ENCODE data around the gene CCND3.

CCND3 gene

GRCh38 chr6:41935193-41935574 lies 6.4 kb downstream of the CCND3 start:
- Histone ChIP-seq H3K27me3 (ENCODE audit: insufficient read depth, low read length, poor library complexity, severe bottlenecking) (no peaks in the 10 kb centered on the region), H3K4me3 (ENCODE audit: low read length, poor library complexity, severe bottlenecking) (peak overlapping the region; percentile 83), H3K4me1 (ENCODE audit: insufficient read depth, low read length, poor library complexity, severe bottlenecking) (peaks cover 48% of the 10 kb centered on the region), H3K9ac (ENCODE audit: low read depth, low read length, poor library complexity, severe bottlenecking) (peak overlapping the region; percentile 70), H3K9me3 (ENCODE audit: insufficient read depth, low read depth, low read length) (no peaks in the 10 kb centered on the region), H3F3A (ENCODE audit: low read depth) (peaks cover 24% of the 10 kb centered on the region; the same call in 1 of the 2 replicates), H3K36me3 (ENCODE audit: insufficient read depth, low read length) (peaks cover 68% of the 10 kb centered on the region), H3K79me2 (ENCODE audit: insufficient read depth, low read length) (peaks cover 67% of the 10 kb centered on the region), H2AFZ (ENCODE audit: low read length) (no peak overlapping the region), H4K20me1 (ENCODE audit: insufficient read depth, low read length, poor library complexity, severe bottlenecking) (peaks cover 58% of the 10 kb centered on the region), H3K4me2 (ENCODE audit: low read depth, low read length, poor library complexity, severe bottlenecking) (peak overlapping the region; percentile 98), H3K9me2 (replicated peaks; ENCODE audit: low read depth, low read length) (no peaks in the 10 kb centered on the region)
- TF ChIP-seq EZH2phosphoT487 (IDR thresholded peaks at IDR 0.05; ENCODE audit: borderline replicate concordance), result no peak
- no peak for TF ChIP-seq CTCF (conservative IDR thresholded peaks at IDR 0.05; ENCODE audit: low read length)

GRCh38 chr6:41934278-41935192 lies 7.1 kb downstream of the CCND3 start:
- Histone ChIP-seq H3K9ac (ENCODE audit: low read depth, low read length, poor library complexity, severe bottlenecking) (peak overlapping the region; percentile 70), H3K79me2 (ENCODE audit: insufficient read depth, low read length) (peaks cover 60% of the 10 kb centered on the region), H3K9me3 (ENCODE audit: insufficient read depth, low read depth, low read length) (no peaks in the 10 kb centered on the region), H3K9me2 (replicated peaks; ENCODE audit: low read depth, low read length) (no peaks in the 10 kb centered on the region), H2AFZ (ENCODE audit: low read length) (no peak overlapping the region), H3K36me3 (ENCODE audit: insufficient read depth, low read length) (peaks cover 75% of the 10 kb centered on the region), H3K27me3 (ENCODE audit: insufficient read depth, low read length, poor library complexity, severe bottlenecking) (no peaks in the 10 kb centered on the region), H3K4me1 (ENCODE audit: insufficient read depth, low read length, poor library complexity, severe bottlenecking) (peaks cover 48% of the 10 kb centered on the region), H3K4me3 (ENCODE audit: low read length, poor library complexity, severe bottlenecking) (peak overlapping the region; percentile 83), H3K4me2 (ENCODE audit: low read depth, low read length, poor library complexity, severe bottlenecking) (peak overlapping the region; percentile 98), H3F3A (ENCODE audit: low read depth) (peaks cover 24% of the 10 kb centered on the region; the same call in 1 of the 2 replicates), H4K20me1 (ENCODE audit: insufficient read depth, low read length, poor library complexity, severe bottlenecking) (peaks cover 51% of the 10 kb centered on the region)
- no peak for TF ChIP-seq EZH2phosphoT487 (IDR thresholded peaks at IDR 0.05; ENCODE audit: borderline replicate concordance)
- no peak for TF ChIP-seq CTCF (conservative IDR thresholded peaks at IDR 0.05; ENCODE audit: low read length)

- no peak overlapping the region for H2AFZ ChIP-seq (ENCODE audit: low read length)
- H3K27me3 ChIP-seq (ENCODE audit: insufficient read depth, low read length, poor library complexity, severe bottlenecking), result no peaks in the 10 kb centered on the region
- peaks cover 16% of the 10 kb centered on the region; the same call in 1 of the 2 replicates for H3F3A ChIP-seq (ENCODE audit: low read depth)
- peaks cover 35% of the 10 kb centered on the region for H4K20me1 ChIP-seq (ENCODE audit: insufficient read depth, low read length, poor library complexity, severe bottlenecking)
- peaks cover 96% of the 10 kb centered on the region for H3K36me3 ChIP-seq (ENCODE audit: insufficient read depth, low read length)
- H3K9ac ChIP-seq (ENCODE audit: low read depth, low read length, poor library complexity, severe bottlenecking), result no peak overlapping the region
- H3K4me2 ChIP-seq (ENCODE audit: low read depth, low read length, poor library complexity, severe bottlenecking), result no peak overlapping the region
- peaks cover 58% of the 10 kb centered on the region for H3K79me2 ChIP-seq (ENCODE audit: insufficient read depth, low read length)
- peaks cover 29% of the 10 kb centered on the region for H3K4me1 ChIP-seq (ENCODE audit: insufficient read depth, low read length, poor library complexity, severe bottlenecking)
- H3K9me3 ChIP-seq (ENCODE audit: insufficient read depth, low read depth, low read length), result no peaks in the 10 kb centered on the region
- H3K4me3 ChIP-seq (ENCODE audit: low read length, poor library complexity, severe bottlenecking), result no peak overlapping the region
- TF ChIP-seq EZH2phosphoT487 (IDR thresholded peaks at IDR 0.05; ENCODE audit: borderline replicate concordance) (no peak), CTCF (conservative IDR thresholded peaks at IDR 0.05; ENCODE audit: low read length) (no peak)
- H3K9me2 ChIP-seq (replicated peaks; ENCODE audit: low read depth, low read length), result no peaks in the 10 kb centered on the region
Measured at GRCh38 chr6:41932378-41932777, 9.2 kb downstream of the CCND3 start.

Measured in Loucy (cell line).